ENCODE data around the gene STAG3.
"Not testable (repeated sequence)": the region's sequence is repeated elsewhere in the genome, so short reads cannot be mapped to it uniquely, and the experiment has no call there.

Gene STAG3

GRCh38 chr7:100213672-100214071 lies 36.0 kb downstream of the STAG3 start:
- peak; percentile 30 for DNase-seq (ENCODE audit: low spot score)

- DNase-seq (ENCODE audit: low spot score), result peak; percentile 82
Measured at GRCh38 chr7:100214356-100214755, 36.6 kb downstream of the STAG3 start.

- no peak for DNase-seq (ENCODE audit: low spot score)
Measured at GRCh38 chr7:100215895-100216294, 38.2 kb downstream of the STAG3 start.

GRCh38 chr7:100217934-100218333 lies 40.2 kb downstream of the STAG3 start:
- DNase-seq (ENCODE audit: low spot score), result not testable (repeated sequence)

GRCh38 chr7:100219271-100219737 lies 41.6 kb downstream of the STAG3 start:
- DNase-seq (ENCODE audit: low spot score), result no peak

- not testable (repeated sequence) for DNase-seq (ENCODE audit: low spot score)
Measured at GRCh38 chr7:100219801-100220585, 42.3 kb downstream of the STAG3 start, which contains the start of gene PVRIG. Gene PVRIG (plus strand): TSS chr7:100219949. CDS start chr7:100219971, 22 bp downstream.

GRCh38 chr7:100220586-100221230 lies 43.0 kb downstream of the STAG3 start:
- DNase-seq (ENCODE audit: low spot score), result no peak

GRCh38 chr7:100221231-100221718 lies 43.6 kb downstream of the STAG3 start:
- peak; percentile 55 for DNase-seq (ENCODE audit: low spot score)

GRCh38 chr7:100221767-100222444 lies 44.2 kb downstream of the STAG3 start:
- no peak for DNase-seq (ENCODE audit: low spot score)

- no peak for DNase-seq (ENCODE audit: low spot score)
Measured at GRCh38 chr7:100222445-100223132, 44.9 kb downstream of the STAG3 start.

- DNase-seq (ENCODE audit: low spot score), result not testable (repeated sequence)
Measured at GRCh38 chr7:100223376-100223927, 45.7 kb downstream of the STAG3 start.

- DNase-seq (ENCODE audit: low spot score), result not testable (repeated sequence)
Measured at GRCh38 chr7:100224891-100225290, 47.2 kb downstream of the STAG3 start.

- DNase-seq (ENCODE audit: low spot score), result not testable (repeated sequence)
Measured at GRCh38 chr7:100234660-100235317, 57.1 kb downstream of the STAG3 start.

GRCh38 chr7:100239975-100240374 lies 62.3 kb downstream of the STAG3 start:
- DNase-seq (ENCODE audit: low spot score), result not testable (repeated sequence)

GRCh38 chr7:100243385-100243784 lies 65.7 kb downstream of the STAG3 start:
- not testable (repeated sequence) for DNase-seq (ENCODE audit: low spot score)

GRCh38 chr7:100244988-100245605 lies 67.4 kb downstream of the STAG3 start:
- not testable (repeated sequence) for DNase-seq (ENCODE audit: low spot score)

GRCh38 chr7:100246121-100246864 lies 68.6 kb downstream of the STAG3 start:
- DNase-seq (ENCODE audit: low spot score), result not testable (repeated sequence)

GRCh38 chr7:100246865-100247137 lies 69.1 kb downstream of the STAG3 start:
- DNase-seq (ENCODE audit: low spot score), result not testable (repeated sequence)

GRCh38 chr7:100247152-100247757 lies 69.5 kb downstream of the STAG3 start:
- DNase-seq (ENCODE audit: low spot score), result peak; percentile 95
